Left lung (tissue), 10 donors: ENCODE measurements around the gene BRIX1. TPM values are rescaled to one million over a fixed set of nuclear protein-coding genes. Genes with fewer than 3 reads are reported as not detected.
A peak's percentile ranks its signal among the peaks of the same experiment; 100 is the strongest.

Experiments used
- ATAC-seq: fragments of 200-7000 bp; cut with Tn5 transposase; one replicate; pipeline ENCODE4 v1.9.1; 2020; ENCODE audit warnings: moderate library complexity
- DNase-seq, 4 donors: peaks; one replicate each; pipeline ENCODE4 v3.0.0-alpha.2; 2013 to 2020
- H3K27ac ChIP-seq, 2 donors: fragments of 200-600 bp; sonication (generic) in 1 of 2; one replicate each; pipeline versions ENCODE4 v1.5.0 to v1.8.0; 2020 to 2021
- H3K27me3 ChIP-seq, 2 donors: fragments of 200-600 bp; sonication (generic) in 1 of 2; one replicate each; pipeline versions ENCODE4 v1.5.0 to v1.8.0; 2020 to 2021
- H3K36me3 ChIP-seq, 2 donors: fragments of 200-600 bp; sonication (generic) in 1 of 2; one replicate each; pipeline versions ENCODE4 v1.5.0 to v1.8.0; 2020 to 2021
- H3K4me1 ChIP-seq, 2 donors: fragments of 200-600 bp; one replicate each; pipeline ENCODE4 v1.8.0; 2021
- H3K4me3 ChIP-seq, 2 donors: fragments of 200-600 bp; sonication (generic) in 1 of 2; one replicate each; pipeline versions ENCODE4 v1.5.0 to v1.8.0; 2020 to 2021; ENCODE audit warnings: mild to moderate bottlenecking in 1 of 2
- H3K9me3 ChIP-seq, 2 donors: fragments of 200-600 bp; sonication (generic) in 1 of 2; one replicate each; pipeline versions ENCODE4 v1.5.0 to v1.8.0; 2020 to 2021
- CTCF ChIP-seq, 2 donors: fragments of 200-600 bp; sonication (generic) in 1 of 2; IDR thresholded peaks; one replicate each; pipeline versions ENCODE4 v1.5.0 to v1.8.0; 2021; ENCODE audit warnings: antibody characterized with exemption in 2 of 2
- intact Hi-C, 2 donors: fragments of 100-400 bp; cut with DNase I; formaldehyde crosslinking; loops; one replicate each; pipeline versions ENCODE4 v1.11.2 to v1.14.2; 2022
- polyA plus RNA-seq, 6 donors: library from polyadenylated mRNA; unstranded; fragments of 120-200 nt; gene quantifications; one replicate each; pipeline ENCODE4 v1.2.1, GENCODE V29; 2013; ENCODE audit not compliant: insufficient read length in 6 of 6
- total RNA-seq, 2 donors: library from RNA; stranded (reverse); fragmentation: NEBNext Ultra II Directional; extraction: Animal tissue kit (Norgen Biotek cat#: 25700); gene quantifications; one replicate each; pipeline ENCODE4 v1.2.1, GENCODE V29; 2021
- donor health status: DM: no; HTN: yes; CAD: no.
- donor health status: DM: no; HTN: no; CAD: no.

The BRIX1 gene
- total and polyA plus RNA-seq, 8 donors = 15.8 to 49.3 (median 44.9) TPM

DNA sequence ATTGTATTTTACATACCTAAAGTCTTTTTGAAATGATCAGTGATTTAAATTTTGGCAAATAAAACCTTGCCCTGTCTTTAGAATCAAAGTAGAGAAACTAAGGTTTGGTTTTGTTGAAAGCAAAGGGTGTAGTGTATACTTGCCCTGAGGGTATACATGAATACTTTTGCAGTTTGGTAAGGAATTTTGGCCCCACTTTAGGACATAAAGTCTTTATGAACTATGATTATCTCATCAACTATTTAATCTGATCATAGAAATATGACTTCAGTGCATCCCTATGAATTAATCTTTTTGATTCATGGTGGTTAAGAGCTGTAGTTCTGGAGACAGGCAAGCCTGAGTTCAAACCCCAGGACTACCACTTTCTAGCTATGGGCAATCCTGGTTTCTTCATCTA is 17.9 kb upstream of the BRIX1 start:
- TF ChIP-seq CTCF (IDR thresholded peaks at IDR 0.05) = no peak
- H3K4me1 ChIP-seq = no peaks in the 10 kb centered on the region
- intact Hi-C loops = loop anchor here in 1 of 2 donors (5.0 to 10.0 kb wide), 2 partner anchors 373 to 415 kb away; no protein-coding TSS in a partner anchor

GRCh38 chr5:34898258-34898895 is 17.1 kb upstream of the BRIX1 start:
- Histone ChIP-seq H3K4me1 (no peaks in the 10 kb centered on the region), H3K9me3 (no peaks in the 10 kb centered on the region), H3K4me3 (no peak overlapping the region), H3K27ac (no peak overlapping the region), H3K36me3 (no peaks in the 10 kb centered on the region), H3K27me3 (no peaks in the 10 kb centered on the region)
- ATAC-seq (peak; percentile 98), DNase-seq (peak in 3 of 4 donors; percentile 46 to 84 (median 61))
- intact Hi-C loops = loop anchor here in 1 of 2 donors (5.0 to 10.0 kb wide), 2 partner anchors 374 to 416 kb away; no protein-coding TSS in a partner anchor
- peak; percentile 80 to 88 for TF ChIP-seq CTCF (IDR thresholded peaks at IDR 0.05)

More for the DNA sequence above, 17.9 kb upstream of the BRIX1 start:
- Histone ChIP-seq H3K9me3 (no peaks in the 10 kb centered on the region), H3K27ac (no peak overlapping the region), H3K4me3 (no peak overlapping the region), H3K36me3 (no peaks in the 10 kb centered on the region), H3K27me3 (no peaks in the 10 kb centered on the region)
- ATAC-seq (no peak), DNase-seq (no peak)

- Histone ChIP-seq H3K9me3 (no peaks in the 10 kb centered on the region), H3K4me1 (no peaks in the 10 kb centered on the region), H3K27ac (no peak overlapping the region), H3K36me3 (no peaks in the 10 kb centered on the region), H3K4me3 (no peak overlapping the region), H3K27me3 (no peaks in the 10 kb centered on the region)
- ATAC-seq (no peak), DNase-seq (no peak)
- no peak for TF ChIP-seq CTCF (IDR thresholded peaks at IDR 0.05)
- intact Hi-C loops = loop anchor here in 1 of 2 donors (5.0 to 10.0 kb wide), 2 partner anchors 374 to 417 kb away; no protein-coding TSS in a partner anchor
Measured at GRCh38 chr5:34899066-34899465, 16.4 kb upstream of the BRIX1 start.

- DNase-seq (no peak), ATAC-seq (no peak)
- no peaks in the 10 kb centered on the region for H3K9me3 ChIP-seq
- H3K27me3 ChIP-seq = no peaks in the 10 kb centered on the region
- peaks cover 0 to 4% of the 10 kb centered on the region in 2 donors for H3K36me3 ChIP-seq
- no peak for TF ChIP-seq CTCF (IDR thresholded peaks at IDR 0.05)
- intact Hi-C loops = no loop called here
- H3K27ac ChIP-seq = no peak overlapping the region
- no peak overlapping the region for H3K4me3 ChIP-seq
- H3K4me1 ChIP-seq = no peaks in the 10 kb centered on the region
Measured at GRCh38 chr5:34900652-34901051, 14.9 kb upstream of the BRIX1 start.

- H3K4me1 ChIP-seq = no peaks in the 10 kb centered on the region
- ATAC-seq (no peak), DNase-seq (no peak)
- H3K4me3 ChIP-seq = no peak overlapping the region
- H3K9me3 ChIP-seq = no peaks in the 10 kb centered on the region
- TF ChIP-seq CTCF (IDR thresholded peaks at IDR 0.05) = no peak
- intact Hi-C loops = no loop called here
- no peak overlapping the region for H3K27ac ChIP-seq
- peaks cover 0 to 20% of the 10 kb centered on the region in 2 donors for H3K36me3 ChIP-seq
- no peaks in the 10 kb centered on the region for H3K27me3 ChIP-seq
Measured at GRCh38 chr5:34903260-34903659, 12.3 kb upstream of the BRIX1 start.
